Glomerular visceral epithelial cell (primary cell): ENCODE measurements around the gene TTBK2.
A peak's percentile ranks its signal among the peaks of the same experiment; 100 is the strongest.

ENCODE experiments used
- DNase-seq: peaks from one replicate; pipeline ENCODE4 v3.0.0-alpha.2; 2016; ENCODE audit errors: extremely low spot score

Gene TTBK2

DNA sequence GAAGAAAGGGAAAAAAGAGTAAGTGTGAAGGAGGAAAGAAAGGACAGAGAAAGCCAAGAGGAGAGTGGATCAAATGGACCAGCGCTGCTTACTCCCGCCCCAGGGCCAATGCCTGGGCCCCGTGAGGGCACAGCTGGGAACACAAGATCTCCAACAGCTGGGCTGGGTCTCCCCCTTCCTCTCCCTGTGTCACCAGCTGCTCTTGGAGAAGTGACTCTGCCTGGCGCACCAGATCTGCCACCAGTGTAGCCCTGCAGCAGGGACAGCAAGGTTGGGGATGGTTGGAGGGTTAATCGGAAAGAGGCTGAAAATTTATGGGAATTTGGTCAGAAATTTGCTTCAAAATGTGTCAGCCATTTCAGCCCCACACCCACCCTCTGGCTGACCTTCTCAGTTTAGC lies 192.0 kb downstream of the TTBK2 start:
- DNase-seq: no peak

DNA sequence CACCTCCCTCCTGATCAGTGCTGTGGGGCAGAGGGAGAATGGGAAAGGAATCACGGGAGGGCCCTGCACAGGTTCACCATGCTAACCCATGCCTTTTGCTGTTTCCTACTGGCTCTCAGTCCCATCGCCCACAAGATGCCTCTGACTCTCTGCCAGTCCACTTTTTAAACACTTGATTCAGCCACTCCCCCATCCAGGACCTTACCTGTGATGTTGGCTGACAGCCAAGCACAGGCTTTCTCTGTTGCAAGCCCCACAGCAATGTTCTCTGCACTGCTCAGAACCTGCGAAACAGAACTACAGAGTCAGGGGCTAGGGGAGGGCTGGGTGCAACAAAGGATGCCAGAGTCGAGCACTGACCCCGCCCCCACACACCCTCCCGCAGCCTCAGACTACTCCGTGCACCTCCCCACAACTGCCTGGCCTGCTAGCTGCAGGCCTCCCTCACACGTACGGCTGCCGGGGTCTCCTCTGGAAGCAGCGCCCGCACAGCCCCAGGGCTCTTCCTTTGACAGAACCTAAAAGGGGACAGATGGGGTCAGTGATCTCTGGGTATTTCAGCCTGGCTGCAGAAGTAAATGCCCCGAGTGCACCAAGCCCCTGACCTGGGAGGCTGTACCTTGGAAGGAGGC lies 192.7 kb downstream of the TTBK2 start:
- no peak for DNase-seq

DNA sequence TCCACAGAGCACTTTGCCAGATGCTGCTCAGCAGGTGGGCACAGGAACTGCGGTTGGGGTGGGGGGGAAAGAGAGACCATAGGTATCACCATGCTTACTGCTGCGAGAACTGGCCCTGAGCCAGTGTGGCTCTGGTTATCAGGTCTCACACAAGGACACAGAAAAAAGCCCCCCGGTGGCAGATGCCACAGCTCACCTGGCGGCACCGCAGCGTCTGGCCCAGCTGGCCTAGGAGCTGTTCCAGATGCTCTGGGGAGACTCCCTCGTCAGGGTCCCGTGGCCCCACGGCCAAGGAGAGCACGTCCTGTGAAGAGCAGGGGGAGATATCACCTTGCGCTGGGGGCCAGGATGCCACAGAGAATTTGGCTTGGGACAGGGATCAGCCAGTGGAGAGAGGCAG lies 194.5 kb downstream of the TTBK2 start:
- DNase-seq: no peak

DNA sequence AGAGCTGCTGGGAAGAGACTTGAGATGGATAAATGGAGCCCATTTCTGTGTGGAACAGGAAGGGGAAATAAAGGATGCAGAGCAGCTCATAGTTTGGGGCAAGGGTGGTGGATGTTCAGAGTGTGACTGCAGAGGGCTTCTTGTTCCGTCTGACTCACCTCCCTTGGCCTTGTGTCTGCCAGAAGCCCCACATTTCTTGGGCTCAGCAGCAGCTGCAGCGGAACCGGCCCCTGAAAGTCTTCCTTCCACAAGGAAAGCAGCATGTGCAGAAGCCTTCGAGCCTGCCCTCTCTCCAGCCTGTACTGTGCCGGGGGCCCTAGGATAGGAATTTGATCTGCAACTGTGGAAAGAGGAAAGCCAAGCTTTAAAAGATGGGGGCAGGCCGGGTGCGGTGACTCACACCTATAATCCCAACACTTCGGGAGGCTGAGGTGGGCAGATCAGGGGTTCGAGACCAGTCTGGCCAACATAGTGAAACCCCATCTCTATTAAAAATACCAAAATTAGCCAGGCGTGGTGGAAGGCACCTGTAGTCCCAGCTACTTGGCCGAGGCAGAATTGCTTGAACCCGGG lies 195.2 kb downstream of the TTBK2 start:
- no peak for DNase-seq

DNA sequence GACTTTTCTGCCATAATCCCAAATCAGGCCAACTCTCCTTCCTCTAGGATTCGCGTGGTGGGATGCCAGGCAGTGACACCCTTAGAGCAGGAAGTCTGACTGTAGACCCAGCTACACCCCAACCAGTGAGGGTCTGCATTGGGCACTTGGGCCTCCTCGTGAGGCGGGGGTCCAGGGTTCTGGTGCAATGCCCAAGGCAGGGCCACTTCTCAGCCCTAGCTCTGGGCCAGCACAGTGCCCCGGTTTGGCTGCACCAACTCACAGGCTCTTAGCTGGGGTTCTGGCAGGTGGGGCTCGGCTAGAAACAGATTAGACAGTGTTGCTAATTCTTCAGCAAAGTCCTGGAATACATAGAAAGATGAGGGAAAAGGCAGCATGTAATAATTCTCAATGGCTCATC lies 196.3 kb downstream of the TTBK2 start:
- DNase-seq: no peak

DNA sequence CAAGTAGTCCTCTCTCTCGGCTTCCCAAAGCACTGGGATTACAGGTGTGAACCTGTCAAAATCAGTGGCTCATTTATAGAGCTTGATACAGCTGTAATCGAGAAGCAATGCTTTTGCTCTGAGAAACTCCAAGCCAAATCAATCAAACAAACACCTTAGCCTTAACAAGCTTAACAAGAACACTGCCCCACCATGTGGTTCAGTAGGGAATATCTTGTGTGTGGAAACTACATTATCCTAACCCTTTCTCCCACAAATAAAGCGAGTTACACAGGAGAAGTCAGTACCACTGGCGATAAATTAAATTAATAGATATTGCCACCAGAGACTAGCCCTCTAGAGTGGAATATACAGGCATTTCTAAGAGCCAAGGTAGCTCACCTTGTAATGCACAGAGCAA lies 197.5 kb downstream of the TTBK2 start:
- DNase-seq: no peak

DNA sequence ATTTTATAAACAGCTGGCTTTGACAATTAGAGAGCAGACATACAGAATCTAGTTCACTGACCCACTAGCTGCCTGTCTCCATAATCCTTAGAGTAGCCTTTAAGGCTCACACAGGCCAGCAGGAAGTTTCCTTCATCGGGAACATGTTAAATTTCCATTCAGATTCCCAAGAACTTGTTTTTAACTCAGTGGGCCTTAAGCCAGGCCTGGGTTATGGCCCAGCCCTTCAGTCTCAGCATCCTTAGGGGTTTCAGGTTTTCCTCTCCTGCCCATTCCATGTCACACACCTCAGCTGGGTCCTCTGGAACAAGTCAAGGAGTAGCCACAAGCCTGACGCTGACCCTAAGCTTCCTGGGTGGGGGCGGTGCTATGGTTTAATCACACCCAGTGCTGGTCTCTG lies 198.7 kb downstream of the TTBK2 start:
- no peak for DNase-seq

DNA sequence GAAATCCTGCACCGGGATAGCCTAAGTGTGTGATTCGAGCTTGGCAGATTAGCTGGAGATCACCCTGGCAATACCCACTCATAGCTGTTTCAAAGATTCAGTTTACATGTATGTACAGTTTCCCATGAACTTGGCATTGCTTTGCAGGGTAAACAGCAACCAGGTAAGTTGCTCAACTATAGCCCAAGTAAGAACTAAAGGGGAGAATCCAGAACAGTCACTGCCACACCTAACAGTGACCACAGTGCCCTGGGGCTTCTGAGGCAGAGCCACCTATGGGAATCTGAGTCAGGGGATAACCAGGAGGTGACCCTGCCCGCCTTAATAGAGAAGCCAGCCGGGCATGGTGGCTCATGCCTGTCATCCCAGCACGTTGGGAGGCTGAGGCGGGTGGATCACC lies 199.6 kb downstream of the TTBK2 start:
- no peak for DNase-seq

DNA sequence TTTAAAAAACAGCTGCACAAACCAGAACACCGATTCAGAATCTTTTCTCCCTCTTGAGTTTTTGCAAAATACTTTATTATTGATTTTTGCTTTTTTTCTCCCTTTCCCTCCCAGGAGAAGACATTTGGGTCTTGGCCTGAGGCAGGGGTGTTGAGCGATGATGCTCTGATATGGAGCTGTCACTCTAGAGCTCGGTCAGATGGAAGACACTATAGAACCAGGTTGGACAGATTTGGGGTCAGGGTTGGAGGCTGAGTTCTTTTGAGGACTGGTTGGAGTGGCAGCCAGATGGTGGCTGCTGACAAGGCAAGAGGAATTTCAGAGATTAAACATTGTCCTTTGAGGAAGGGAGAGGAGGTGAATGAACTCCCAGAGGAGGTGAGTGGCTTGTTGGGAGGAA lies 200.5 kb downstream of the TTBK2 start:
- no peak for DNase-seq

DNA sequence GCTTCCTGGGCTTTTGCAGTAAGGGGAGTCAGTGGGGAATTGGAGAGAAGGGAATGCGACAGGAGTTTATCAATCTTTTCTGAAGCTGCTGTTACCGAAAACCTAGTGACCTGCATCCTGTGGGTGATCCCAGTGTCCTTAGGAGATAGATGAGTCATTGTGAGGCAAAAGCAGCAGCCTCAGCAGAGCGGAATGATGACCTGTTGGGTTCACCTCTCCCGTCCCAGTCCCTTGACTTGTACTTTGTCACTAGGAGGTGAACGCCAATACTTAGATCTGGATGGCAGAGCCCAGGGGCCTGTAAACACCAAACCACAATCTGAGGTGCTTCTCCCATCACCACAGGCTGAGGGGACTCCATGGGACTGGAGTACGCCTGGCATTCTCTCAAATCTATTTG lies 201.5 kb downstream of the TTBK2 start:
- DNase-seq: no peak

DNA sequence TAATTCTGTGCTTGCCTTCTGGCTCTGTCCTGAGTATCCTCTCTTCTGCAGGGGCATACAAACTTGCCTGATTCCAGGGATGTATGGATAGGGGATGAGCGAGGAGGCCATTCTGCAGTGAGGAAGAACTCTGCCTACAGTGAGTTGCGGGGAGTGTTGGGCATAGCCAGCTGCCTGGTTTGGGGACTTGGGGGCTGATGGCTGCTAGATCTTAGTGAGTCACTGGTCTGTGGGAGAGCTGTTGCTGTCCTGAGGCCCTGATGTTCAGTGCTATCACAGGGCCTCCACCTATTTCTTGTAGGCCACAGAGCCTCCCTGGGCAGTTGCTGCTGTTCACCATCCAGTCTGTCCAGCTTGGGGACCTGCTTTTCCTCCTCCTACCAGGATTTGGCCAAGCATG lies 204.0 kb downstream of the TTBK2 start:
- no peak for DNase-seq

DNA sequence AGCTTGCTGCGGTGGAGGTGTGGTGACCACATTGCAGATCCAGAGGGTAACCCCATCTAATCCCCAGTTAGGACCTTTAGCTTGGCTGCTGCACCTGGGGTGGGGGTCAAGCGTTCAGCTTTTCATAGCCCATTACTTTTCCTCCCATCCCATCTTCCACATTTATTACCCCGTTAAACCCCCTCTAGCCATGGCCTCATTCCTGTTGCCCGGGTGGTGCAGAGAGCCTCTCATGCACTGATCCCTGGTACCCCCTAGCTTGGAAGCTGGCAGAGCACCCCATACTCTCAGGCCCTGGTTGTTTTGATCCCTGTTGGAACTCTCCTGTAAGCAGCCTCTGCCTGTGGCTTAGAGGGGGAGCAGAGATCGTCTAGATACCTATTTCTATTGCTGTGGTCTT lies 204.5 kb downstream of the TTBK2 start:
- DNase-seq: no peak

DNA sequence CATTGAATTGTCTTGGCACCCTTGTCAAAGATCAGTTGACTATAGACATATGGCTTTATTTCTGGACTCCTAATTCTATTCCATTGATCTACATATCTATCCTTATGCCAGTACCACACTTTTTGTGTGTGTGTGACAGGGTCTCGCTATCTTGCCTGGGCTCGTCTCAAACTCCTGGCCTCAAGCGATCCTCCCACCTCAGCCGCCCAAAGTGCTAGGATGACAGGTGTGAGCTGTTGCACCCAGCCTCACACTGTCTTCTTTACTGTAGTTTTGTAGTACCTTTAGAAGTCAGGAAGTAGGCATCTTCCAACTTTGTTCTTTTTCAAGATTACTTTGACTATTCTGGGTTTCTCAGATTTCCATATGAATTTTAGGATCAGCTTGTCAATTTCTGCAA lies 208.0 kb downstream of the TTBK2 start:
- DNase-seq: no peak

DNA sequence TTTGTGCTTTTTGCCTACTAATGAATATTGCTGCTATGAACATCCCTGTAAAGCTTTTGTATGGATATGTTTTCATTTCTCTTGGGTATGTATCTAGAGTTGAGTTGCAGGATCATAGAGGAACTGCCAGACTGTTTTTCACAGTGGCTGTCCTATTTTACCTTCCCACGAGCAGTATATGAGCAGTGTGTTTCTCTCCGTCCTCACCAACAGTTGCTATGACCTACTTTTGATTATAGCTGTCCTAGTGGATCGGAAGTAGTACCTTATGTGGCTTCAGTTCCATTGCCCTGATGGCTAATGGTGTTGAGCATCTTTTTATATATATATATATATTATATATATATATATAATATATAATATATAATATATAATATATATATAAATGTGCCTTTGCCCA lies 208.8 kb downstream of the TTBK2 start:
- no peak for DNase-seq

DNA sequence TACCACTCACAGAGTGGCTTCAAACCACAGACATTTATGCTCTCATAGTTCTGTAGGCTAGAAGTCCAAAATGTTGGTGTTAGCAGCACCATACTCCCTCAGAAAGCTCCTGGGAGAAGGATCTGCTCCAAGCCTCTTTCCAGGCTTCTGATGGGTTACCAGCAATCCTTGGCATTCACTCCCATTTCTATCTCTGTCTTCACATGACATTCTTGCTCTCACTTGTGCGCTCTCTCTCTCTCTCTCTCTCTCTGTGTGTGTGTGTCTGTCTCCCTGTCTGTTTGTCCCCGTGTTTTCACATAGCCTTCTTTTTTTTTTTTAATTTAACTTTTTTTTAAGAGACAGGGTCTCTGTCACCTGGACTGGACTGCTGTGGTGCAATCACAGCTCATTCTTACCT lies 209.9 kb downstream of the TTBK2 start:
- DNase-seq: no peak

DNA sequence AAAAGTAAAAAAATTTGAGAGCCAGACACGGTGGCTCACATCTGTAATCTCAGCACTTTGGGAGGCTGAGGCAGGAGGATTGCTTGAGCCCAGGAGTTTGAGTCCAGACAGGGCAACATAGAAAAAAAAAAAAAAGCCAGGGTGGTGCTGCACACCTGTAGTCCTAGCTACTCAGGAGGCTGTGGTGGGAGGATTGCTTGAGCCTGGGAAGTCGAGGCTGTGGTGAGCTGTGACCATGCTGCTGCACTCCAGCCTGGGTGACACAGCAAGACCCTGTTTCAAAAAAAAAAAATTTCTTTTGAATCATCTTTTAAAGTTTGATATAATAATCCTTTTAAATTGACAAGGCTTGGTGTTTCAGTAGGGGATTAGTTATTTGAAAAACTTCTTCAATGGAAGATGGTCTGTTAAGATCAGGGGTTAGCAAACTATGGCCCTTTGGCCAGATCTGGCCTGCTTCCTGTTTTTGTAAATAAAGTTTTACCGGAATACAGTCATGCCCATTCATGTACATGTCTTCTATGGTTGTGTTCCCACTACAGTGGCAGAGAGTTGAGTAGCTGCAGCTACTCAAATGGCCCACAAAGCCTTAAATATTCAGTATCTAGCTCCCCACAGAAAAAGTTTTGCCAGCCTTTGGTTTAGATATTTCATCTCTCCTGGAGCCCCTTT lies 212.6 kb downstream of the TTBK2 start:
- DNase-seq: no peak

DNA sequence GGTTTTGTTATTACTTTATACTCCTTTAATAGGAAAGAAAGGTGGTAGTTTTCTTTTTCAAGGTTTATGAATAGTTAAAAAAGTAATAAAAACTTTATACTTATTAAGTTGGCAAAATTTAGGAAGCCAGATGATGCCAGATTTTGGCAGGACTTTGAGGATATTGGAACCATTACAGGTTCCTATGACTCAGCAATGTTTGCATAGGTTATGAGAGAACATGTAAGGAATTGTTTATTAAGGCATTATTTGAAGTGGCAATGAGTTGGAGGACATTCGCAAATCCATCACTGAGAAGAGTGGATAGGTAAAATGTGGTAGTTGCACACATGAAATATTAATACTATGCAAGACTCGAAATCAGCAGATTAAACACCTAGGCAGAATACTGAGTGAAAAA lies 213.5 kb downstream of the TTBK2 start:
- DNase-seq: no peak

DNA sequence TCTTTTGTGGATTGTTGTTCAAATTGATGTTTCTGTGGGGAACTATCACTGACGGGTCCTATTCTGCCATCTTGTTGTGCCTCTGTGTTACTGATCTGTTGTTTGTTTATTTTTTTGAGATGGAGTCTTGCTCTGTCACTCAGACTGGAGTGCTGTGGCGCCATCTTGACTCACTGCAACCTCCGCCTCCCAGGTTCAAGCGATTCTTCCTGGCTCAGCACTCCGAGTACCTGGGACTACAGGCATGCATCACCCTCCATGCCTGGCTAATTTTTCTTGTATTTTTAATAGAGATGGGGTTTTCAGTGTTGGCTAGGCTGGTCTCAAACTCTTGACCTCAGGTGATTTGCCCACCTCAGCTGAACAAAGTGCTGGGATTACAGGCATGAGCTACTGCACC lies 215.2 kb downstream of the TTBK2 start:
- no peak for DNase-seq

DNA sequence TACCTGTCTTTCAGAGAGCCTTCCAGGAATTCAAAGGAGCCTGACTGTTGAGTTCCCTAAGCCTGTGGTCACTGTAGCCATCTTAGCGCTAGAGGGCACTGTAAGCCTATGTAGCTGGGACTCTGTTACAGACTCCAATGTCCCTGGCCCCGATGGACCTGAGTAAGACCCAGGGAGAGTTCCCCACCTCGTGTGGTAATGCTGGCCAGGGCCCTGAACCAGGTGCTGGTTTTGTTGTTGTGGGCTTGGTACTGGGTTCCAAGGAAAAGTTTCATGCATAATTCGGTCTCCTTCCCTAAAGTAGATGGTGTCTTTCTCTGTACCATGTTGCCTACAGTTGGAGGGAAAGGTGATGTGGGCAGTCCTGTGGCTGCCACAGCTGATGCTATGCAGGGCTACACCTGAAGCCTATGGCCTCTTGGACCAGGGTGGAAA lies 216.1 kb downstream of the TTBK2 start:
- peak; percentile 69 for DNase-seq

DNA sequence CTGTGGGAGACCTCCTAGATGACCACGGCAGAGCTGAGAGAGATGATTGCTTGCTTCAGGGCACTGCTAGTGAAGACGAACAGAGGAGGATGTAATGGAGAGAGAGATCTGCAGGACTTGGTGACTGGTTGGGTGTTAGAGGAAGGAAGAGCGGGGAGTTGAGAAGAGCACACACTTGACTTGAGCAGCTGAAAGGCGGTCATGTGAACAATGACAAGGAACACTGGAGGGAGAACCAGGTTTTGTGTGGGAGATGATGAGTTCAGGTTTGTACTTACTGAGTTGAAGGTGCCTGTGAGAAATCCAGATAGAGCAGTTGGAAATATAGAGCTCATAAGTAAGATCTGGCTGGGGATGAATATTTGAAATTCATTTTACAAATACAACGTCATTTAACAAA lies 224.0 kb downstream of the TTBK2 start:
- no peak for DNase-seq

DNA sequence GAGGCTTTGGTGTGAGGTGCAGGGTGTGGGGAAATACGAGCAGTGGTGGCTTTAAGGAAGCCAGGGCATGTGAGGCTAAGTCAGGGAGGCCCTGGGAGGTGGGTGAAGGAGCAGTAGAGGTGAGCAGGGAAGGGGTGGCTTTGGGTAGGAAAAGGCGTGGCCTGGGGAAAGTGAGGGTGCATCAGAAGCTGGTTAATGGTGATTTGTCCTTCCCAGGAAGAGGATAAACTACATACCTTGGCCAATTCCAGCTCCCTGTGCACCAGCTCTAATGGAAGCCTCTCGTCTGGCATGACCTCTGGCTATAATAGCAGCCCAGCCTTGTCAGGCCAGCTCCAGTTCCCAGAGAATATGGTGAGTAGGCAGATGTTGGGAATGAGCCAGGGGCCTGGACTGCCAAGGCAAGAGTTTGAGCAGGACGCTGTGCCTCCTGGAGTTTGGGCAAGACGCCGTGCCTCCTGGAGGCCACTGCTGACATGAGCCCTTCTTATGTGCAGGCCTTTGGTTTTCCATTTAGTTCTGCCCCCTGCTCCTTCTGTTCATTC lies 225.0 kb downstream of the TTBK2 start:
- no peak for DNase-seq

DNA sequence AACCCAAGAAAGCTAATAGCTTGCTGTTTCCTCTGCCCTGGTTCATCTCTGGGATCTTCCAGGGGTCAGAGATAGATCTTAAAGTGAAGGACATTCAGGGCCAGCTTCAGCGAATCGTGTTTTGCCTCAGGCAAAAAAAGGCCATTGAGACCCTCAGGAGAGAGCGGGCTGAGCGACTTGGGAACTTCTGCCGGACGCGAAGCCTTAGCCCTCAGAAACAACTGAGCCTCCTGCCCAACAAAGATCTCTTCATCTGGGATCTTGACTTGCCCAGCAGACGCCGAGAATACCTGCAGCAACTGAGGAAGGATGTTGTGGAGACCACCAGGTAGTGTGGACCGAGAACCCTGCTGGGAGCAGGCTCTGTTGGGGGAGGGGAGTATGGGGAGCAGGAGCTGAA lies 226.2 kb downstream of the TTBK2 start:
- DNase-seq: no peak

DNA sequence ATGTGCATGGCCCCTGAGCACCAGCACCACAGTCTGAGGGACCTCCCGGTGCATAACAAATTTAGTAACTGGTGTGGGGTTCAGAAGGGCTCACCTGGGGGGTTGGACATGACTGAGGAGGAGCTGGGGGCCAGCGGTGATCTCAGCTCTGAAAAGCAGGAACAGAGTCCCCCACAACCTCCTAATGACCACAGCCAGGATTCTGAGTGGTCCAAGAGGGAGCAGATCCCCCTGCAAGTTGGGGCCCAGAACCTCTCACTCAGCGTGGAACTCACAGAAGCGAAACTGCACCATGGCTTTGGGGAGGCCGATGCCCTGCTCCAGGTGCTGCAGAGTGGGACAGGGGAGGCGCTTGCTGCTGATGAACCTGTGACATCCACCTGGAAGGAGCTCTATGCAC lies 226.6 kb downstream of the TTBK2 start:
- DNase-seq: no peak
